ENCODE data around the gene LRRFIP1.
A peak's percentile ranks its signal among the peaks of the same experiment; 100 is the strongest.

LRRFIP1 gene

GRCh38 chr2:237726401-237726830 is 99.0 kb downstream of the LRRFIP1 start:
- no peak for DNase-seq (ENCODE audit: low spot score)

- no peak for DNase-seq (ENCODE audit: low spot score)
Measured at GRCh38 chr2:237727363-237727762, 100.0 kb downstream of the LRRFIP1 start.

GRCh38 chr2:237729681-237730475 is 102.5 kb downstream of the LRRFIP1 start:
- DNase-seq (ENCODE audit: low spot score) = no peak

DNA sequence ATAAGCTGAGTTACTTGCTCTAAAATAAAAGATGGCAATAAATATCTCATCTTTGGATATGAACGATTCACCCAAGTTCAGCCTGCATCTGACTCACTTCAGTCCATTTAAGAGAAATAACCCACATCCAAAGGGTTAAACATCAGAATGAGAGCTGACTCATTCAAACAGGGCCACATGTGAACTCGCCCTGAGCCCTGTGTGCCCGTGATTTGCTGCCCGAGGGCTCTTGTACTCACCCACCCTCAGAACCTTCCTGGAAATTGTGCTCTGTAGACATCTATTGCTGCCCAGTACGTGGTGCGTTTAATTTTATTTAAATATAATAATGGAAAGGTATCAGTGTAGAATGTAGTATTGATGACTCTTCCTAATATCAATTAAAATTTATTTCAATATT is 104.3 kb downstream of the LRRFIP1 start:
- DNase-seq (ENCODE audit: low spot score) = peak; percentile 48

- no peak for DNase-seq (ENCODE audit: low spot score)
Measured at GRCh38 chr2:237732070-237732469, 104.7 kb downstream of the LRRFIP1 start.

- DNase-seq (ENCODE audit: low spot score) = no peak
Measured at GRCh38 chr2:237732790-237733381, 105.5 kb downstream of the LRRFIP1 start.

GRCh38 chr2:237733677-237734300 is 106.4 kb downstream of the LRRFIP1 start:
- DNase-seq (ENCODE audit: low spot score) = no peak

DNA sequence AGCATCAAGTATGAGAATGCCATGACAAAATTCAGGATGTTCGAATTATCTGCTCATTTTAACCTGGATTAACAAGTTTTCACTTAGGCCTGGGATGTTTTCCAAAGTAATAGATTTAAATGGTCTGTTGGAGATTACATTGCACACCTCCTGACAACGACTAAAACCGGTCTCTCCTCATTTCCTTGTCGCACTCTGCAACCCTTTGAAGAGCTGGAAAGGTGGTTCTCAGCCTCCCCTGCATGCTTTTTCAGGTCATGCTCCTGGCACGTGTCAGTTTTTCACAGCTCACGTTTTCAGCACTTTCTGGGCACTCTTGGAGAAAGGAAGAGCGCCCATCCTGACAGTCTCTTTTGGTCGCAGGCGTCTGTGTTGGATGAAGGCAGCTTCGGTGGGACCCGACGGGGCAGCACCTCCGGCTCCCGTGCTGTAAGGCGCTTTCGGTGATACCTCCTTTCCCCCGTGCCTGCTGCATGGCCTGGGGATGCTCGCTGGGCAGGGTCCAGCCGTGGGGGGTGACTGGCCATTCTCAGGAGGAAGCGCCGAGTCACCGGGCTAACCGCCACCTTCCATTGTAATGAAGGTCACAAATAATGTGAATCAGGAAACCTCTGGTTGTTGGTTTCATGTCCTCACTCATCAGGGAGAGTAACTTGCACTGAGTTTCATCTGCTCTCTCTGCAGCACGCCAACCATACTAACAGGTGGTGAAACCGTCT is 107.7 kb downstream of the LRRFIP1 start:
- DNase-seq (ENCODE audit: low spot score) = no peak

GRCh38 chr2:237735798-237736197 is 108.4 kb downstream of the LRRFIP1 start:
- no peak for DNase-seq (ENCODE audit: low spot score)

DNA sequence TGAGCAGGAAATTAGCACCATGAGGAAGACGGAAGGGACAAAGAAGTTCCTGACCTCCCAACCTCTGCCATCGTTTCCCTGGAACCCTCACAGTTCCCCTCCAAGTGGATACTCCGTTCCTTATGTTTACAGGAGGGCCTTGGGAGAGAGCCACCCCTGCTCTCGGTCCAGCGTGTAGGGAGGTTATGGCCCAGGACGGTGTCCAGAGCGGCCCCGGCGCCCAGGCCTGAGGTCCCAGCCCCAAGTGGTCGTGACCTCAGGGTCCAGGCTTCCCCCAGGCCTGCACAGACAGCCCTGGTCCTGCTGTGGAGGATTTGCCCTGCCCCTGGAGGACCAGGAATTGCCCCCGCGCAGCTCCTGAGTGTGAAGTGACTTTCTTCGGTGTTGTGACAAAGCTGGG is 109.4 kb downstream of the LRRFIP1 start:
- no peak for DNase-seq (ENCODE audit: low spot score)

GRCh38 chr2:237737196-237737865 is 109.9 kb downstream of the LRRFIP1 start:
- DNase-seq (ENCODE audit: low spot score) = no peak

DNA sequence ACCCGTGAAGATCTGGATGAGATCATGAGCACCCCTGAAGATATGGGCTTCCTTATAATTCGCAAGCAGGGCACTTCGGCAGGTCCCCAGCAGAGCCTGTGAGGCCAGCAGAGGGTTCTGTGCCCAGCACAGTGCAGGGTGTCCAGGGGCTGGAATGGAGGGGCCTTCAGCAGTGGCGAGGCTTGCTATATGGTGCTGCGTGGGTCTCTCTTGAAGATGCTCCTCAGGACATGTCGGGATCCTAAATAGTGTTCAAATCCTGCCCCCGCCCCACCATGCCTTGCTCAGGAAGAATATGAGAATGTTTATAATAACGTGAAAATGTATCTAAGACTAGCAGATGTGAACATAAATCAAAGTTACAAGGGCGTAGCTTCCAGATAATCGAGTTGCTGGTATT is 110.9 kb downstream of the LRRFIP1 start:
- DNase-seq (ENCODE audit: low spot score) = no peak

GRCh38 chr2:237739101-237739500 is 111.7 kb downstream of the LRRFIP1 start:
- no peak for DNase-seq (ENCODE audit: low spot score)

DNA sequence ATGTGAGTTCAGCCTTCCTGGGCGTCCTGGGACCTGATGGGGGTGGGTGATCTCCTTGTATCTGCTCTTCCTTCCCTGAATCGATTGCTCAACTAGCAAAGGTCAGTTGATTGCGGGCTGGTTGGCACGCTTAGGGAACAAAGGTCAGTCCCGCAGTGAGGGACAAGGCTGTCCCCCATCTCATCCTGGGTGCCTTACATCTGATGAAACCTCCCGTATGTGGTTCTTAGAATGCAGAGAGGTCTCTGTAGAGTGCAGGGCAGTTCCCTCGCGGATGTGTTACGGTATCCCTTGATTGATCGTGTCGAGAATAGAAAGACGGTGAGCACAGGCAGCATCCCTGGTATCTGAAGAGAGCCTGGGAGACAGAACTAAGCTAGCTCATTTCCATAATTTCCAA is 114.8 kb downstream of the LRRFIP1 start:
- no peak for DNase-seq (ENCODE audit: low spot score)

GRCh38 chr2:237742614-237743013 is 115.2 kb downstream of the LRRFIP1 start:
- no peak for DNase-seq (ENCODE audit: low spot score)

- DNase-seq (ENCODE audit: low spot score) = no peak
Measured at GRCh38 chr2:237743024-237743423, 115.6 kb downstream of the LRRFIP1 start.

DNA sequence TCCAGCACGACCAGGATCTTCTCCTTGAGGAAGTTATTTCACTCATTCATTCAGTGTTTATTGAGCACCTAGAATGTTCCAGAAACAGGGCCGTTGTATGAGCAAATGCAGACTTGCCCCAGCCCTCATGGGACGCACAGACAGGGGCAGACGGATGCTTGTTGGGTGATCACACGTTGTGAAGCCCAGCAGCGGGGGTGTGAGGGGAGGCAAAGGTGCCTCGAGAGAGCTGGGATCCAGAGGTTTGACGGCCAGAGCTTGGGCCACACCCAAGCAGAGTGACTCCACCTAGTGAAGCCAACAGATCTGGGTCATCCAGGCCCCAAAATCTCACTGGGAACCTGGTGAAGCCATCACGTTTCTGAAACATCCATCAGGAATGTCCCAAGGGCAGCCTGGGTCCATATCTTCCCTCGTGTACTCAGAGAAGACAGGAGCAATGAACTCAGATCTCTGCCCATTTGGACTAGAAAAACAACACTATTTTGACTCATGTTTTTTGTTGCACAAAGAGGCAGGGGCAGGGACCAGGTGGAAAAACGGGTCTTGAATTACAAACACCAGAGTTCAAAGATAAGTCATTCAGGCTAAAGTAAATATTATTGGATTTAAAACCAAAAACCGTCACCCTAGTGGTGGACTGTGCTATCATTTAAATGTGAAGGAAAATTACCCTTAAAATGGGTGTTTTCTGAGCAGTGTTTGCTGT is 116.3 kb downstream of the LRRFIP1 start:
- DNase-seq (ENCODE audit: low spot score) = no peak

DNA sequence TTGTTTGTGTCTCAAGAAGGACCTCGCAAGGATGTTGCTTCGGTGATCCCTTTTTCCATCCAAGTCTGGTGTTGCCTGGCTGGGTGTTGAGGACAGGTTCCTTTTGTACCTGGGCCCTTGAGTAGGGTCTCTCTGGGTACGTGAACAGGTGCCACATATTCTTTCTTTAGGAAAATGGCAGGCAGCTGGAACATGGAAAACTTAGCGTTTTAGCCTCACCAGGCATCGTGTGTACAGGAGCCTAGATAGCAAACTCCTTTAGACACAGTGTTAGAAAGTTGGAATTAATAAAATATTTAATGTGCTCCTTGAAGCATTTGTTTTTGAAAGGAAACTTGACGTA is 116.9 kb downstream of the LRRFIP1 start:
- DNase-seq (ENCODE audit: low spot score) = no peak

DNA sequence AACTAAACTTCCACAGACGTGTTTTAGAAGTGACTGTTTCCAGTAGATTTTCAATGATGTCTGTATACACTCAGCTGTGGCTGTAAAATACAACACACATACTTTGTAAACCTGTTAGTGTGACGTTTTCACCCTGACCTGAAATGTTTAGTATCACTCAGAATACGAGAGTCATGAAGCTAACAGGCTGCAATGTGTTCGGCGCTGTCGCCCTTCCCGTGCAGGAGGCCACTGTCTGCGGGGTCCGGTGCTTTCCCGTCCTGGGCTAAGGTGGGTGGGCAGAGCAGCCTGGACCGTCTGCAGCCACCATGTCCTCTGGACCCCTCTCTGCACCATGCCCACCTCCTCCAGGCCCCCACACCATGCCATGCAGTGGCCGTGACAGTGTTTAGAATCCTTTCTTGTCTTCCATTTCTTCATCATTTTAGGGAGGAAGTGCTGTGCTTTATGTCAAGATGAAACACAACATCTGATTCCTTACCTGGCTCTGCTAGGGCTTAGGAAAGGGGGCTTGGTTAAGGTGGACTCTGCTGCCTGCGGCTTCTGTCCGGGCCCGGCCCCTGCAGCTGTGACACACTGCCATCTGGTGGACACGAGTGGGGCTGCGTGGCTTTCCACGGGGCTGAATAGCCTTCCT is 117.3 kb downstream of the LRRFIP1 start:
- DNase-seq (ENCODE audit: low spot score) = peak; percentile 27

GRCh38 chr2:237745250-237745613 is 117.8 kb downstream of the LRRFIP1 start:
- DNase-seq (ENCODE audit: low spot score) = no peak

All from SW480 (cell line).